WI38 (cell line): Measurements from ENCODE around the gene SLC24A3.

Experiments
- H3K4me3 ChIP-seq: 2 replicates; pipeline ENCODE4 v1.5.1; 2011; ENCODE audit warnings: low read depth, mild to moderate bottlenecking, control low read depth, low read length
- TF ChIP-seq, protein P1 (sequence below): IDR thresholded peaks from 2 replicates; pipeline ENCODE4 v1.5.1; 2012; ENCODE audit warnings: low read depth, mild to moderate bottlenecking, control low read depth, low read length

SLC24A3 gene

GRCh38 chr20:19205981-19206396 is 6.5 kb upstream of the SLC24A3 start:
- TF ChIP-seq, protein P1, sequence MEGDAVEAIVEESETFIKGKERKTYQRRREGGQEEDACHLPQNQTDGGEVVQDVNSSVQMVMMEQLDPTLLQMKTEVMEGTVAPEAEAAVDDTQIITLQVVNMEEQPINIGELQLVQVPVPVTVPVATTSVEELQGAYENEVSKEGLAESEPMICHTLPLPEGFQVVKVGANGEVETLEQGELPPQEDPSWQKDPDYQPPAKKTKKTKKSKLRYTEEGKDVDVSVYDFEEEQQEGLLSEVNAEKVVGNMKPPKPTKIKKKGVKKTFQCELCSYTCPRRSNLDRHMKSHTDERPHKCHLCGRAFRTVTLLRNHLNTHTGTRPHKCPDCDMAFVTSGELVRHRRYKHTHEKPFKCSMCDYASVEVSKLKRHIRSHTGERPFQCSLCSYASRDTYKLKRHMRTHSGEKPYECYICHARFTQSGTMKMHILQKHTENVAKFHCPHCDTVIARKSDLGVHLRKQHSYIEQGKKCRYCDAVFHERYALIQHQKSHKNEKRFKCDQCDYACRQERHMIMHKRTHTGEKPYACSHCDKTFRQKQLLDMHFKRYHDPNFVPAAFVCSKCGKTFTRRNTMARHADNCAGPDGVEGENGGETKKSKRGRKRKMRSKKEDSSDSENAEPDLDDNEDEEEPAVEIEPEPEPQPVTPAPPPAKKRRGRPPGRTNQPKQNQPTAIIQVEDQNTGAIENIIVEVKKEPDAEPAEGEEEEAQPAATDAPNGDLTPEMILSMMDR, result peak; percentile 93
- H3K4me3 ChIP-seq, result no peak overlapping the region

DNA sequence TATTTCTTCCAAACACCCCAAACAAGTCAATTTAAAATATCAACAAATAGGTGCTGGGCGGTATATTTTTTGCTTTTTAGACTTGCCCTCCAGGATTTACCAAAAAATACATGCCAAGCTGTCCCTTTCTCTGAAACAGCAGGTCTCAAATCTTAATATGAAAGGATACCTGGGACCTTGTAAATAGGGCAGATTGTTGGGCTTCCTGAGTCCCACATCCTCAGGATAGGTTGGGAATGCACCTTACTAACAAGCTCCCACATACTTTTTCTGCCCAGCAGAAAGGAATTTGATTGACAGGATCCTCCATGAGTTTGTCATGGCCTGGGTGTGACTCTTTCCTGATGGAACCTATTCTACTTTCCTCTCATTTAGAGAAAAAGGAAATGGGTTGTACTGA is 4.9 kb upstream of the SLC24A3 start:
- H3K4me3 ChIP-seq, result no peak overlapping the region
- TF ChIP-seq, protein P1, result no peak

DNA sequence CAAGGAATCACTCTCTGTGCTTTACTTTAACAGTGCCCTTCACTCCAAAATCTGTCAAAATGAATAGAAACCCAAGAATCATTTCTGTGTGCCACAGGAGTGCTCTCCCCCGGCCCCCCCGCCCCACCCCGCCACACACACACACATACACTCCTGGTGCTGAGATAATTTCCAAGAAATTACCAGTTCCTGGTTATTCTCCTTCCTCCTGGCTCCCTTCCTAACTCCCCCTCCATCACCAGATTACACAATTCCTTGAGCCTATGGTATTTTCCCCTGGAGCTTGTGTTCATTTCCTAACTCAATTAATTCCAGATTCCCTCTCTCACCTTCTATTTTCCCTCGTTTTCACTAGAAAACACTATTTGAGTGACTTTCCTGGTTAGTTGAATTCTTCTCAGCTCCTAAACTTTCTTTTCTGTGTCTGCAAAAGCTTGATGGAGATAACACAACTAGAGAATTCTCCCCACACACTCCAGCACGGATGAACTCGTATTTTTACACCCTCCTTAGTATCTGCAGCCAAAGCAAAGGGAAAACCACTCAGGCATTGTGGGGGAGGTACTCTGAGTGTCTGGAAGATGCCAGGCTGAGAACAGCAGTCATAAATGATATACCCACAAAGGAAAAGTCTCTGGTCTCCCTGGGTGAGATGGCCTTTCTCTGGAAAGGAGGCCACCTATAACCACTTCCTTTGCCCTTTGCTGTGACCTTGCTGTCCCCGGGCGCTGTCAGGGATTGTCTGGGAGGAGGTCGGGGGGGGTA is 1.9 kb upstream of the SLC24A3 start:
- TF ChIP-seq, protein P1, result no peak
- no peak overlapping the region for H3K4me3 ChIP-seq

DNA sequence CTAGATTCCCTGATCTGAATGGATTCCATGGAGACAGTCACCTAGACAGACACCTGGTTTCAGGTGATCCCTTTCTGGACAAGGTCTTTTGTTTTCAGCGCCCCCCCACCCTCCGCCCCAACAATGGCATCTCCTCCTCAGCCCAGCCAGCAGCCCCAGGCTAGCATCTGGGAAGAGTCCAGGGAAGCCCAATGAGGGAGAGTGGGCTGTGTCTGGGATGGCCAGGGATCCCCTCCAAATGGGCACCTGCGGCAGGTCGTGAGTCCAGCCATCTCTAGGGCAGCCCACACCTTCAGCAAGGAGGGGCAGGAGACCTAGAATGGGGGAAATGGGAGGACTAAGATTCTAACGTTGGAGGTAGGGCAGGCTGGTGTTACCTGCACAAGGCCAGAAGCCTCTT is 1.2 kb upstream of the SLC24A3 start:
- TF ChIP-seq, protein P1, result no peak
- no peak overlapping the region for H3K4me3 ChIP-seq

GRCh38 chr20:19211661-19212468 is 577 bp upstream of the SLC24A3 start:
- TF ChIP-seq, protein P1, result no peak
- no peak overlapping the region for H3K4me3 ChIP-seq

DNA sequence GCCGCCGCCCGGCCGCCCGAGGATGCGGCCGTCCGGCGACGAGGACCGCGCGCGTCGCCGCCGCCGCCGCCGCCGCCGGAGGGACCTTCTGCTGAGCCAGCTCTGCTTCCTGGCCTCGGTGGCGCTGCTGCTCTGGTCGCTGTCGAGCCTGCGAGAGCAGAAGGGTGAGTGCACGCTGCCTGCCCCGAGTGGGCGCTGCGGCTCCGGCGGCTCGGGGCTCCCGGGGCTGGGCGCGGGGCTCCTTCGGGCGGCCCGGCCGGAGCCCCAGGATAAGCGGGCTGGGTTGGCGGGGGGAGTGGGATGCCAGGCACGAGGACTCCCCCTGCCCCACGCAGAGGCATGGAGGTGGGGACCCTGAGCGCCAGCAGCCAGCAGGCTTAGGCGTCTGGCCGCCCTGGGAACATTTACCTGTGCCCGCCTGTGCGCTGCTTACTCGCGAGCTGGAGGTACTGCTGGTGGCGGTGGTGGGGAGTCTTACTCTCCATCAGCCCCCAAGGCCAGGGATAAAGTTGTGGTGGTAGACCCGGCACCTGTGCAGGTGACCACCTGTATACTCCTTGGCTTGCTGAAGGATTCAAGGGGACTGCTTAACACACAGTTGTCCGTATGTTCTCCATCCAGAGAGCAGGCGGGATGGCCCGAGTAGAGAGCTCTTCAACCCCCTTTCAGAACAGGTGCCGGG is 520 bp downstream of the SLC24A3 start:
- TF ChIP-seq, protein P1, result no peak
- no peak overlapping the region for H3K4me3 ChIP-seq

DNA sequence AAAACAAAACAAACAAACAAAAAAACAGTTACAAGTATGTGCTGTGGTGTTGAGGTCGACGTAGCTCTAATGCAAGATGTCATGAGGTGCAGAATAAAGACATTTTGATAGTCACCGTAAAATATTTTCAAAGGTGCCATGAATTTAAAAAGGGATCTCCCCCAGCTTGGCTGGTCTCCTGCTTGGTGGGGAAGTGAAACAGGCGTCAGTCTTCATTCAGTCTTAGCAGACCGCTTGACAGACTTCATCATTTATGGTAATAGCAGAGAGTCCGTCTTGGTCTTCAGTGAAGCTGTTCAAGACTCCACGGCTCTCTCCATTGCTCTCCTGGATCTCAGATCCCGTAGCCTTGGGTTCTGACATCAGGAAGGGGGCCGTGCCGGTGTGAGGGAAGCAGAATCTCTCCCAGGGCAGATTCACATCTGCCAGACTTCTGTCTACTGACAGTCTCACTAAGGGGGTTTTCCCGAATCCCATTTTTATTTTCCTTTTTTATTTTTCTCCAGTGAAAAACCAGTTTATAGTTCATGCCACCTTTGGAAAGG is 1.6 kb downstream of the SLC24A3 start:
- H3K4me3 ChIP-seq, result no peak overlapping the region
- TF ChIP-seq, protein P1, result no peak
